IPS DF 6.9 (cell line): ENCODE data around the gene SHBG.
"Not testable (repeated sequence)": the region's sequence is repeated elsewhere in the genome, so short reads cannot be mapped to it uniquely, and the experiment has no call there.

ENCODE experiments used
- DNase-seq: peaks from one replicate; pipeline ENCODE4 v3.0.0-alpha.2; 2013; ENCODE audit warnings: low read depth, low spot score
- H3K27ac ChIP-seq: one replicate; pipeline ENCODE4 v1.5.1; 2013; ENCODE audit warnings: low read length, control low read depth
- H3K27me3 ChIP-seq: 2 replicates; pipeline ENCODE4 v1.6.1; 2013; ENCODE audit warnings: mild to moderate bottlenecking, low read length; ENCODE audit not compliant: control insufficient read depth, insufficient read depth
- H3K36me3 ChIP-seq: 2 replicates; pipeline ENCODE4 v1.6.1; 2013; ENCODE audit warnings: low read length; ENCODE audit not compliant: control insufficient read depth, insufficient read depth
- H3K4me1 ChIP-seq: 2 replicates; pipeline ENCODE4 v1.6.1; 2013; ENCODE audit warnings: low read length; ENCODE audit not compliant: control insufficient read depth, insufficient read depth
- H3K4me3 ChIP-seq: 2 replicates; pipeline ENCODE4 v1.5.1; 2013; ENCODE audit warnings: mild to moderate bottlenecking, low read length
- H3K9me3 ChIP-seq: 2 replicates; pipeline ENCODE4 v1.6.1; 2013; ENCODE audit warnings: low read length, inconsistent platforms; ENCODE audit not compliant: control insufficient read depth, insufficient read depth
- WGBS: extraction: QIAGEN DNeasy Blood & Tissue Kit; methylation state at CpG from one replicate; pipeline ENCODE4 v1.1.7; 2013; ENCODE audit warnings: mixed read lengths, missing lambda C conversion rate; ENCODE audit not compliant: insufficient read length, insufficient coverage; 5-methylcytosine and 5-hydroxymethylcytosine counted together

The SHBG gene

DNA sequence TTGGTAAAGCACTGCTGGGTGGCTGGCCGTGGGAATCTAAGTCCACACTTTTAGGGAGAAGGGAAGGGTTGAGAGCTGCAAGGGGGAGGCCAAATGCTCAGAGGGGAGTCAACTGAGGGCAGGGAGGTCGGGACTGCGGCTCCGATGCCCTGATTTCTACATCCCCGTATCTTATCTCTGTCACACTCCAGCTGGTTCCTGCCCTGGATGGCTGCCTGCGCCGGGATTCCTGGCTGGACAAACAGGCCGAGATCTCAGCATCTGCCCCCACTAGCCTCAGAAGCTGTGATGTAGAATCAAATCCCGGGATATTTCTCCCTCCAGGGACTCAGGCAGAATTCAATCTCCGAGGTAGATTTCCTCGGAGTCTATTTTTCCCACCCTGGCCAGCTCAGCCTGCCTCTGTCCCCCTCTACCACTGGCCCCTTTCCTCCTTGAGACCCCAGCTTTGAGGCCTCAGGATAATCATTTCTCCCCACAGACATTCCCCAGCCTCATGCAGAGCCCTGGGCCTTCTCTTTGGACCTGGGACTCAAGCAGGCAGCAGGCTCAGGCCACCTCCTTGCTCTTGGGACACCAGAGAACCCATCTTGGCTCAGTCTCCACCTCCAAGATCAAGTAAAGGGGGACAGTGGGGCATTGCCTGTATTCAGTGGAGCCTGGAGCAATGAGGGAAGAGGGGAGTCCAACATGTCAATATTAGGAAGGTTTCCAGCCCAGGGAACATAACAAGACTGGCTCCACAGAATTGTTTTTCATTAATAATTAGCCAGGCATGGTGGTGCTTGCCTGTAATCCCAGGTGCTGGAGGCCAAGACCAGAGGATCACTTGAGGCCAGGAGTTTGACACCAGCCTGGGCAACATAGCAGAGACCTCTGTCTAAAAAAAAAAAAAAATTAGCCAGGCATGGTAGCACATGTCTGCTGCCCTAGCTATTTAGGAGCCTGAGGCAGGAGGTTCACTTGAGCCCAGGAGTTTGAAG lies 1.8 kb downstream of the SHBG start:
- Histone ChIP-seq H3K36me3 (no peaks in the 10 kb centered on the region), H3K9me3 (no peaks in the 10 kb centered on the region), H3K4me1 (peaks cover 8% of the 10 kb centered on the region; the same call in 1 of the 2 replicates), H3K27me3 (no peaks in the 10 kb centered on the region), H3K27ac (no peak overlapping the region), H3K4me3 (no peak overlapping the region)
- no peak for DNase-seq
- WGBS = no CpG with 5 or more reads among the region's 11 CpGs

DNA sequence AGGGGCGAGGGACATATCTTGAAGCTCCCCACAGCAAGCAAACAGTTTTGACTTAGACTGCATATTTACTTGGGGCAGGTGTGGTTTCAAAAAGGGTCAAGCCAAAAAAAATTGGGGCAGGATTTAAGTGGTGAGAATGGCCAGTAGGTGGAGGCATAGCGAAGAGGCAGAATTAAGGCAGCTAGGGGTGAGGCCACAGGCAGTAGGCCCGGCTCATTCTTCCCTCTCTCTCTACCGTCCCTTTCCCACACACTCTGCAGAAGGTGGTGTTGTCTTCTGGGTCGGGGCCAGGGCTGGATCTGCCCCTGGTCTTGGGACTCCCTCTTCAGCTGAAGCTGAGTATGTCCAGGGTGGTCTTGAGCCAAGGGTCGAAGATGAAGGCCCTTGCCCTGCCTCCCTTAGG lies 2.6 kb downstream of the SHBG start:
- Histone ChIP-seq H3K4me3 (no peak overlapping the region), H3K27me3 (no peaks in the 10 kb centered on the region), H3K4me1 (peaks cover 8% of the 10 kb centered on the region; the same call in 1 of the 2 replicates), H3K9me3 (no peaks in the 10 kb centered on the region), H3K36me3 (no peaks in the 10 kb centered on the region), H3K27ac (no peak overlapping the region)
- no peak for DNase-seq
- no CpG with 5 or more reads among the region's 6 CpGs for WGBS

DNA sequence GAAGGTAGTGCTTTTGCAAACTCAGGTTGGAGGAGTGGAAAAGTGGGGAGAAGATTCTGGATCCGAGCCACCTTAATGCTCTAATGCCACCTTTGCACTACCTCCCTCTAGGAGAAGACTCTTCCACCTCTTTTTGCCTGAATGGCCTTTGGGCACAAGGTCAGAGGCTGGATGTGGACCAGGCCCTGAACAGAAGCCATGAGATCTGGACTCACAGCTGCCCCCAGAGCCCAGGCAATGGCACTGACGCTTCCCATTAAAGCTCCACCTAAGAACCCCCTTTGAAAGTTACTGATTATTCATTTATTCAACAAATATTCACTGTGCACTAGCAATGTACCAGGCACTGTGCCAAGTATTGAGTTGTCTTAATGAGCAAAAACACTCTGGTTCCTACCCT lies 3.2 kb downstream of the SHBG start:
- WGBS = no CpG with 5 or more reads among the region's 2 CpGs

DNA sequence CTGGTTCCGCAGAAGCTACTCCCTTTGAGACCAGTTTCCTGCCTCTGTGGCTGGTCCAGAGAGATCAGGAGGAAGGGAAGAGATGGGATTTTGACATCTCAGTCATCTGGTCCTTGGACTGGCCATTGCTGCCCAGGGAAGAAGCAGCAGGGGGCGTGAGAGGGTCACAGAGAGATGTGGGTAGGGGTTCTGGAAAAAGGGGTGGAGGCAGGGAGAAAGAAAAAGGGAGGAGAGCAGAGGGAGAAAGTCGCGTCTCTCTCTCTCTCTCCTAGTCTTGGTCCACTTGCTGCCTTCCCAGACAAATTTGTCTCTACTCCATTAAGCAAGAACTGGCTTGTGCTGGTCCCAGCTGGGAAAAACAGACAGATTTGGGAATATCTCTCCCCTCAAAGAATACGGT lies 4.4 kb downstream of the SHBG start:
- Histone ChIP-seq H3K4me1 (peaks cover 8% of the 10 kb centered on the region; the same call in 1 of the 2 replicates), H3K27me3 (no peaks in the 10 kb centered on the region), H3K27ac (no peak overlapping the region), H3K4me3 (no peak overlapping the region), H3K36me3 (no peaks in the 10 kb centered on the region), H3K9me3 (no peaks in the 10 kb centered on the region)
- no CpG with 5 or more reads among the region's 5 CpGs for WGBS
- no peak for DNase-seq

More for the DNA sequence above, 3.2 kb downstream of the SHBG start:
- Histone ChIP-seq H3K27ac (no peak overlapping the region), H3K9me3 (no peaks in the 10 kb centered on the region), H3K4me1 (peaks cover 8% of the 10 kb centered on the region; the same call in 1 of the 2 replicates), H3K4me3 (no peak overlapping the region), H3K36me3 (no peaks in the 10 kb centered on the region), H3K27me3 (no peaks in the 10 kb centered on the region)
- DNase-seq = no peak

DNA sequence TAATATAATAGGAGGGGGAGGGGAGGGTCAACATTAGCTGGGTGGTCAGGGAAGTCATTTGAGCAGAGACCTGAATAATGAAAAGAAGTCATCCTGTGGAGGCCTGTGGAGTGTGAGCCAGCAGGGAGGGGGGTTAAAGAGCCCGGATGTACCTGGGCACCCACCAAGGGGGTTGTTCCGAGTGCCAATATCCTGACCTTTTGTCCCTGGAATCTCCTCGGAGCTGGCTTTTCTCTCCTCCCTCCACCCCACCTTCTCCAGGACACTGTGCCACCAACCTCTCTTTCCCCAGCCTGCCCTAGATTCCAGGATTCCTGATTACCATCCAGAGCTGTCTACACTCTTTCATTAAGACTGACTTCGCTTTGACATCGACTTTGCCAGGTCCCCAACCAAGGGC lies 6.2 kb downstream of the SHBG start:
- no CpG with 5 or more reads among the region's 5 CpGs for WGBS
- peaks cover 8% of the 10 kb centered on the region; the same call in 1 of the 2 replicates for H3K4me1 ChIP-seq
- H3K4me3 ChIP-seq = no peak overlapping the region
- no peaks in the 10 kb centered on the region for H3K9me3 ChIP-seq
- no peak overlapping the region for H3K27ac ChIP-seq
- no peaks in the 10 kb centered on the region for H3K36me3 ChIP-seq
- DNase-seq = no peak
- no peaks in the 10 kb centered on the region for H3K27me3 ChIP-seq

DNA sequence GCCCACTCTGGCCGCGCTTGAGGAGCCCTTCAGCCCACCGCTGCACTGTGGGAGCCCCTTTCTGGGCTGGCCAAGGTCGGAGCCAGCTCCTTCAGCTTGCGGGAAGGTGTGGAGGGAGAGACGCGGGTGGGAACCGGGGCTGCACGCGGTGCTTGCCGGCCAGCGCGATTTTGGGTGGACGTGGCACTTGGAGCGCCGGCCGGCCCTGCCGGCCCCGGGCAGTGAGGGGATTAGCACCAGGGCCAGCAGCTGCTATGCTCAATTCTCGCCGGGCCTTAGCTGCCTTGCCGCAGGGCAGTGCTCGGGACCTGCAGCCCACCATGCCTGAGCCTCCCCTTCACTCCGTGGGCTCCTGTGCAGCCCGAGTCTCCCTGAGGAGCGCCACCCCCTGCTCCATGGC lies 10.8 kb downstream of the SHBG start:
- no peaks in the 10 kb centered on the region for H3K36me3 ChIP-seq
- H3K4me3 ChIP-seq = no peak overlapping the region
- H3K27ac ChIP-seq = no peak overlapping the region
- WGBS = no CpG with 5 or more reads among the region's 26 CpGs
- H3K27me3 ChIP-seq = no peaks in the 10 kb centered on the region
- no peak for DNase-seq
- H3K9me3 ChIP-seq = no peaks in the 10 kb centered on the region
- peaks cover 4% of the 10 kb centered on the region for H3K4me1 ChIP-seq

DNA sequence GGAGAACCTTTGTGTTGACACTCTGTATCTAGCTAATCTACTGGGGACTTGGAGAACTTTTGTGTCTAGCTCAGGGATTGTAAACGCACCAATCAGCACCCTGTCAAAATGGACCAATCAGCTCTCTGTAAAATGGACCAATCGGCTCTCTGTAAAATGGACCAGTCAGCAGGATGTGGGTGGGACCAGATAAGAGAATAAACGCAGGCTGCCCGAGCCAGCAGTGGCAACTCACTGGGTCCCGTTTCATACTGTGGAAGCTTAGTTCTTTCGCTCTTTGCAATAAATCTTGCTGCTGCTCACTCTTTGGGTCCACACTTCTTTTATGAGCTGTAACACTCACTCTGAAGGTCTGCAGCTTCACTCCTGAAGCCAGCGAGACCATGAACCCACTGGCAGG lies 11.7 kb downstream of the SHBG start:
- not testable (repeated sequence) for H3K4me3 ChIP-seq, H3K27me3 ChIP-seq, DNase-seq, H3K27ac ChIP-seq, H3K36me3 ChIP-seq, H3K4me1 ChIP-seq, H3K9me3 ChIP-seq
- no CpG with 5 or more reads among the region's 7 CpGs for WGBS

DNA sequence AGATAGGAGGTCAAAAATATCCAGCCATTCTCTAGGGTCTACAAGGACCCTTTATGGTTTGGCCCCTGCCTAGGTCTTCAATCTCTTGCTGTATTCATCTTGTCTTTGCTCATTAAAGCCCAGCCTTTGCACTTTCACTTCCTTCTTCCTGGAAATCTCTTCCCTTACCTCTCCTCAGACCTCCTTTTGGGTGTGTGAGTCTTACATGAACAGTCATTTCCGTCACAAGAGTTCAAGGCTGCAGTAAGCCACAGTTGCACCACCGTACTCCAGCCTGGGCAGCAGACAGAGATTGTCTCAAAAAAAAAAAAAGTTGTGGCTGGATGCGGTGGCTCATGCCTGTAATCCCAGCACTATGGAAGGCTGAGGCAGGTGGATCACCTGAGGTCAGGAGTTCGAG lies 14.8 kb downstream of the SHBG start:
- H3K4me1 ChIP-seq = no peaks in the 10 kb centered on the region; the same call in 1 of the 2 replicates
- WGBS = no CpG with 5 or more reads among the region's 4 CpGs
- no peak for DNase-seq
- H3K36me3 ChIP-seq = no peaks in the 10 kb centered on the region
- H3K4me3 ChIP-seq = no peak overlapping the region
- no peaks in the 10 kb centered on the region for H3K9me3 ChIP-seq
- no peak overlapping the region for H3K27ac ChIP-seq
- H3K27me3 ChIP-seq = no peaks in the 10 kb centered on the region

DNA sequence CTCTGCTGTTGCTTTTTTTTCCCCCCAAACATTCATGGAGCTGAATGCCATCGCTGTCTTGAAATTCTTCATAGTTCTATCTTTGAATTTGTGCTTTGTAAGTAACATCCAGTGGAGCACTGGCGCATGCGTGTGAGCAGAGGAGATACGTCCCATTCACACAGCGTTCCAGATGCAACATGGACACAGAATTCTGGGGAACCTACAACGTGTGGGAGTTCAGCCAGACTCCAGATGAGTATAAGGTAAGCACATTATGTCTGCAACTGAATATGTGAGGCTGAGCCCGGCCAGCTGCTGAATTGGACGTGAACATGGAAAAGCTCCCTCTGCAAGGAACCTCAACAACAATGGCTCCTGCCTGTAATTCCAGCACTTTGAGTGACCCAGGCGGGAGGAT lies 16.5 kb downstream of the SHBG start:
- no peaks in the 10 kb centered on the region for H3K9me3 ChIP-seq
- no peaks in the 10 kb centered on the region for H3K36me3 ChIP-seq
- no peak overlapping the region for H3K27ac ChIP-seq
- no peak overlapping the region for H3K4me3 ChIP-seq
- WGBS = no CpG with 5 or more reads among the region's 9 CpGs
- no peak for DNase-seq
- H3K27me3 ChIP-seq = no peaks in the 10 kb centered on the region
- H3K4me1 ChIP-seq = no peaks in the 10 kb centered on the region; the same call in 1 of the 2 replicates

DNA sequence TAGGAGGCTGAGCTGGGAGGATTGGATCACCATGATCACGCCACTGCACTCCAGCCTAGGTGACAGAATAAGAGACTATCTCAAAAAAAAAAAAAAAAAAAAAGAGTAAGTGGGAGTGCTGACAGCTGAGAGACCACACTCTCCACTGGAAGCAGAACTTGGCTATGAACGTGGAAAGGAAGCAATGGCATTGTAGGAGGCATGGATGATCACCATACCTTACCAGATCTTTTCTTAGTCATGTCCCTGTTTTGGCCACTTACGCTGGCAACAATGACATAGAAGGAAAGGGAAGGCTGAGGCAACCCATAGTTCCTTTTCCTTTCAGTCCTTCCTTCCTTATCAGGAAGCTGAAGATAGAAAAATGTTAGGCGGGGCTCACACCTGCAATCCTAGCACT lies 17.1 kb downstream of the SHBG start:
- no peaks in the 10 kb centered on the region for H3K9me3 ChIP-seq
- no peaks in the 10 kb centered on the region; the same call in 1 of the 2 replicates for H3K4me1 ChIP-seq
- no peaks in the 10 kb centered on the region for H3K36me3 ChIP-seq
- H3K4me3 ChIP-seq = no peak overlapping the region
- no peaks in the 10 kb centered on the region for H3K27me3 ChIP-seq
- no CpG with 5 or more reads among the region's 4 CpGs for WGBS
- H3K27ac ChIP-seq = no peak overlapping the region
- DNase-seq = no peak
